GM23338 (cell line): ENCODE data around the gene PTPRH. TPM values are rescaled to one million over a fixed set of nuclear protein-coding genes. Genes with fewer than 3 reads are reported as not detected.
A peak's percentile ranks its signal among the peaks of the same experiment; 100 is the strongest.

ENCODE experiments used
- ATAC-seq: fragments of 200-7000 bp; cut with Tn5 transposase; 3 replicates; pipeline ENCODE4 v1.9.1; 2020
- DNase-seq: peaks from one replicate; pipeline ENCODE4 v3.0.0-alpha.2; 2015; ENCODE audit warnings: low spot score
- H2AFZ ChIP-seq: fragments of 200-600 bp; sonication (generic); 2 replicates; pipeline ENCODE4 v1.8.0; 2016; ENCODE audit warnings: antibody characterized with exemption, mild to moderate bottlenecking, moderate library complexity
- H3F3A ChIP-seq: fragments of 200-600 bp; sonication (generic); replicated peaks from 2 replicates; pipeline ENCODE4 v1.8.0; 2017; ENCODE audit warnings: antibody characterized with exemption, mixed run types, low read depth
- H3K27ac ChIP-seq: fragments of 200-600 bp; sonication (generic); 2 replicates; pipeline ENCODE4 v1.6.1; 2016; ENCODE audit warnings: low read depth
- H3K27me3 ChIP-seq: fragments of 200-600 bp; sonication (generic); 2 replicates; pipeline ENCODE4 v1.8.0; 2016; ENCODE audit warnings: mild to moderate bottlenecking, mixed run types, moderate library complexity; ENCODE audit not compliant: insufficient read depth
- H3K36me3 ChIP-seq: fragments of 200-600 bp; sonication (generic); 2 replicates; pipeline ENCODE4 v1.8.0; 2016; ENCODE audit warnings: mild to moderate bottlenecking; ENCODE audit not compliant: insufficient read depth
- H3K4me1 ChIP-seq: fragments of 200-600 bp; sonication (generic); 2 replicates; pipeline ENCODE4 v1.8.0; 2016; ENCODE audit warnings: mild to moderate bottlenecking, moderate library complexity; ENCODE audit not compliant: insufficient read depth
- H3K4me2 ChIP-seq: fragments of 200-600 bp; sonication (generic); 2 replicates; pipeline ENCODE4 v1.7.1; 2017; ENCODE audit warnings: mixed run types
- H3K4me3 ChIP-seq: fragments of 200-600 bp; sonication (generic); 2 replicates; pipeline ENCODE4 v1.6.1; 2016; ENCODE audit warnings: mixed run types
- H3K79me2 ChIP-seq: fragments of 200-600 bp; sonication (generic); replicated peaks from 2 replicates; pipeline ENCODE4 v1.8.0; 2017; ENCODE audit warnings: mild to moderate bottlenecking; ENCODE audit not compliant: insufficient read depth
- H3K9me2 ChIP-seq: fragments of 200-600 bp; sonication (generic); 2 replicates; pipeline ENCODE4 v1.8.0; 2017; ENCODE audit not compliant: insufficient read depth
- H4K20me1 ChIP-seq: fragments of 200-600 bp; sonication (generic); replicated peaks from 2 replicates; pipeline ENCODE4 v1.8.0; 2017; ENCODE audit warnings: mild to moderate bottlenecking; ENCODE audit not compliant: insufficient read depth
- H3K27ac Mint-ChIP-seq: 2 replicates; pipeline ENCODE4 v1.8.0; 2020; ENCODE audit warnings: inconsistent platforms, mild to moderate bottlenecking, moderate library complexity, mixed read lengths
- H3K27me3 Mint-ChIP-seq: 3 replicates; pipeline ENCODE4 v1.8.0; 2022; ENCODE audit warnings: low read depth, mild to moderate bottlenecking, moderate library complexity, mixed read lengths, inconsistent platforms; ENCODE audit not compliant: insufficient read depth, poor library complexity
- H3K36me3 Mint-ChIP-seq: 3 replicates; pipeline ENCODE4 v1.8.0; 2021; ENCODE audit warnings: low read depth, mild to moderate bottlenecking, inconsistent platforms, moderate library complexity, mixed read lengths
- H3K4me1 Mint-ChIP-seq: 3 replicates; pipeline ENCODE4 v1.8.0; 2020; ENCODE audit warnings: mild to moderate bottlenecking, inconsistent platforms, mixed read lengths
- H3K4me3 Mint-ChIP-seq: 3 replicates; pipeline ENCODE4 v1.8.0; 2021; ENCODE audit warnings: moderate library complexity, mild to moderate bottlenecking, inconsistent platforms, mixed read lengths
- H3K9me3 Mint-ChIP-seq: 3 replicates; pipeline ENCODE4 v1.8.0; 2020; ENCODE audit warnings: moderate library complexity, mild to moderate bottlenecking, inconsistent platforms, mixed read lengths
- CREB1 ChIP-seq: fragments of 250-450 bp; sonication (Bioruptor Pico); IDR thresholded peaks from 2 replicates; pipeline ENCODE4 v1.5.0; 2020; ENCODE audit warnings: low read depth, mild to moderate bottlenecking, moderate library complexity
- CTCF ChIP-seq, 2 experiments: fragments of 200-600 bp in 1 of 2; sonication (generic) in 1 of 2; conservative IDR thresholded peaks; 2 replicates each; pipeline versions ENCODE4 v1.5.1 to v1.6.1; 2016 to 2017; ENCODE audit warnings: antibody characterized with exemption in 2 of 2, low read depth in 2 of 2, mild to moderate bottlenecking in 2 of 2, moderate library complexity in 1 of 2
- ETS1 ChIP-seq: IDR thresholded peaks from 2 replicates; pipeline ENCODE4 v1.6.1; 2016; ENCODE audit warnings: antibody characterized with exemption
- EZH2 ChIP-seq: fragments of 200-600 bp; sonication (generic); IDR thresholded peaks from one replicate; pipeline ENCODE4 v1.8.0; 2017; ENCODE audit warnings: antibody characterized with exemption, mild to moderate bottlenecking, low read depth; ENCODE audit not compliant: unreplicated experiment
- EZH2phosphoT487 ChIP-seq: fragments of 200-600 bp; sonication (generic); IDR thresholded peaks from one replicate; pipeline ENCODE4 v1.8.1; 2018; ENCODE audit warnings: antibody characterized with exemption; ENCODE audit not compliant: unreplicated experiment
- JUNB ChIP-seq: IDR thresholded peaks from one replicate; pipeline ENCODE4 v1.6.1; 2016; ENCODE audit warnings: antibody characterized with exemption; ENCODE audit not compliant: unreplicated experiment
- NANOG ChIP-seq: IDR thresholded peaks from 2 replicates; pipeline ENCODE4 v1.6.1; 2016; ENCODE audit warnings: antibody characterized with exemption, borderline replicate concordance
- POLR2AphosphoS5 ChIP-seq: IDR thresholded peaks from 2 replicates; pipeline ENCODE4 v1.6.1; 2016; ENCODE audit warnings: antibody characterized with exemption, low read depth
- REST ChIP-seq: IDR thresholded peaks from one replicate; pipeline ENCODE4 v1.6.1; 2018; ENCODE audit warnings: antibody characterized with exemption; ENCODE audit not compliant: unreplicated experiment
- STAT1 ChIP-seq: IDR thresholded peaks from one replicate; pipeline ENCODE4 v1.6.1; 2016; ENCODE audit warnings: antibody characterized with exemption; ENCODE audit not compliant: unreplicated experiment
- ZNF114 ChIP-seq: fragments of 250-450 bp; sonication (Bioruptor Pico); IDR thresholded peaks from 2 replicates; pipeline ENCODE4 v1.5.0; 2020; ENCODE audit warnings: mild to moderate bottlenecking, moderate library complexity
- ZNF331 ChIP-seq: fragments of 250-450 bp; sonication (Bioruptor Pico); IDR thresholded peaks from 2 replicates; pipeline ENCODE4 v1.5.0; 2020; ENCODE audit warnings: low read depth, mild to moderate bottlenecking, moderate library complexity
- ZNF462 ChIP-seq: fragments of 250-450 bp; sonication (Bioruptor Pico); IDR thresholded peaks from 2 replicates; pipeline ENCODE4 v1.5.0; 2020; ENCODE audit warnings: mild to moderate bottlenecking, moderate library complexity
- polyA plus RNA-seq: library from polyadenylated mRNA; unstranded; fragments of >200 nt; fragmentation: Nextera tagmentation; extraction: Ambion mirVana; gene quantifications from 2 replicates; pipeline ENCODE4 v1.2.1, GENCODE V29; 2016
- total RNA-seq: library from RNA; depleted of rRNA; stranded (reverse); fragments of >200 nt; shearing (Covaris generic); gene quantifications from 2 replicates; pipeline ENCODE4 v1.2.3, GENCODE V29; 2014

The PTPRH gene
- total and polyA plus RNA-seq, 2 experiments from 2014 or later: 0.16 to 2.1 TPM

- no peak overlapping the region; the same call in 1 of the 2 replicates for H3K27ac Mint-ChIP-seq
These were observed 14.2 kb upstream of the PTPRH start for GRCh38 chr19:55223291-55224037.

More at GRCh38 chr19:55223291-55224037, 14.2 kb upstream of the PTPRH start:
- Mint-ChIP-seq H3K36me3 (peaks cover 14% of the 10 kb centered on the region), H3K9me3 (peaks cover 12% of the 10 kb centered on the region), H3K27me3 (peaks cover 18% of the 10 kb centered on the region), H3K4me3 (no peak overlapping the region), H3K4me1 (peaks cover 4% of the 10 kb centered on the region; the same call in 2 of the 3 replicates)
- Histone ChIP-seq H4K20me1 (no peaks in the 10 kb centered on the region; the same call in 1 of the 2 replicates), H2AFZ (no peak overlapping the region), H3K9me2 (no peaks in the 10 kb centered on the region), H3K4me3 (no peak overlapping the region), H3K27me3 (no peaks in the 10 kb centered on the region), H3K36me3 (no peaks in the 10 kb centered on the region), H3K79me2 (no peaks in the 10 kb centered on the region), H3K4me1 (no peaks in the 10 kb centered on the region), H3K27ac (no peak overlapping the region), H3K4me2 (no peak overlapping the region), H3F3A (0 out of 2 replicates have a peak, but pooled peaks cover 7% of the 10 kb centered on the region)
- TF ChIP-seq ZNF462 (CRISPR knock-in tag) (no peak), CTCF (conservative IDR thresholded peaks at IDR 0.05; ENCODE audit: low read depth in 2 of 2) (no peak), STAT1 (no peak), EZH2 (no peak), REST (no peak), ZNF331 (no peak), CREB1 (CRISPR knock-in tag) (no peak), POLR2AphosphoS5 (no peak), ZNF114 (CRISPR knock-in tag) (no peak), NANOG (no peak), EZH2phosphoT487 (no peak), JUNB (no peak), ETS1 (no peak)
- ATAC-seq (peak; percentile 34), DNase-seq (no peak)
